ENCODE measurements around the gene DDX43. TPM values are rescaled to one million over a fixed set of nuclear protein-coding genes. Genes with fewer than 3 reads are reported as not detected.
"Not testable (repeated sequence)": the region's sequence is repeated elsewhere in the genome, so short reads cannot be mapped to it uniquely, and the experiment has no call there.

DDX43 gene
- total and polyA plus RNA-seq, 5 experiments from 2014 or later: 0.44 to 1.7 (median 1.0) TPM

DNA sequence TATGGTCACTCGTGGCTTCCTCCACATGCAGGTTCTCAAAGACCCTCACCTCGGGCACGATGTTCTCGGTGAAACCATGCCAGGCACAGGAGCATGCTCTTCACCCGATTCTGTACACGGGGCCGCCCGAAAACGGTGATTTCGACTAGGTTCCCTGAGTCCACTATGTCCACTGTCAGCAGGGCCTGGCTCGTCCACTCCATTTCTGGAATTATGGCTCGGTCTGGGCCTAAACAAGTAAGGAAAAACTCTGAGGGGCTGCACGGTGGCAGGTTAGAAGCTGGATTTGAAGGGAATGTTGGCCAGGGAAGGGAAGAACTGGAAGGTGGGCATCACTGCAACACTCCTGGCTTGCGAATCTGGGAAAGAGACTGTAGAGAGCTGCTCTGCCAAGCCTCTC, 25.5 kb upstream of the DDX43 start:
- H3K36me3 Mint-ChIP-seq: peaks cover 0 to 8% (median 4%) of the 10 kb centered on the region in 3 donors
- no peaks in the 10 kb centered on the region for H3K4me1 Mint-ChIP-seq
- DNase-seq: no peak
- peaks cover 0 to 32% (median 2%) of the 10 kb centered on the region in 9 donors for H3K9me3 Mint-ChIP-seq
- no peak overlapping the region for H3K27ac Mint-ChIP-seq
- peaks cover 0 to 3% (median 0%) of the 10 kb centered on the region in 5 donors for H3K27me3 Mint-ChIP-seq
- H3K4me3 Mint-ChIP-seq: no peak overlapping the region
- POLR2A ChIA-PET: interaction anchor here (0.6 kb wide), 1 partner anchor 81 kb away, joined by 4 read pairs; no protein-coding TSS in a partner anchor
- no peak for ATAC-seq

DNA sequence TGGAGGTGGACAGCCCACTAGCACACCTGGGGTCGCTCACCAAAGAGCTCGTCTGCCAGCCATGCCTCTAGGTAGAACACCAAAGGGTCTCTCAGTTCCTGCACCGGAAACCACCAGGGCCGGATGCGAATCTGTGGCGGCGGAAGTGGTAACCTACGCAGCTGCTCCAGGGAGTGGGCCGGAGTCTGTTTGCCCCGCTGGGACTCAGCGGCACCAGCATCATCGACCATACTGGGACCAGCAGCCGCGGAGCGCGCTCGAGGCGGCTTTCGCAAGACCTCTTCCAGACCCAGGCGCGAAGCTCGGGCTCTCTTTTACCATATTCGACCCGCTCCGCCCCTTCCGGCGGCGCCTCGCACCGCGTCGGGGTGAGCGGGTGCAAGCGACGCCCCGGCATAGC, 25.1 kb upstream of the DDX43 start, which contains the start of gene OOEP:
TSS of gene OOEP (minus strand) at position 335 of the 400 bp plus-strand sequence. CDS start at position 230, 105 bp downstream.
- Mint-ChIP-seq H3K4me3 (peak within 1 kb of the TSS in 1 of 10 donors; percentile 6), H3K4me1 (no peaks in the 10 kb centered on the region), H3K27ac (no peak within 1 kb of the TSS), H3K27me3 (peaks cover 0 to 3% (median 0%) of the 10 kb centered on the region in 5 donors), H3K9me3 (peaks cover 0 to 34% (median 2%) of the 10 kb centered on the region in 9 donors), H3K36me3 (peaks cover 0 to 8% (median 4%) of the 10 kb centered on the region in 3 donors)
- POLR2A ChIA-PET: interaction anchor here (0.6 kb wide), 1 partner anchor 81 kb away, joined by 4 read pairs; no protein-coding TSS in a partner anchor
- DNase-seq (no peak), ATAC-seq (no peak)

DNA sequence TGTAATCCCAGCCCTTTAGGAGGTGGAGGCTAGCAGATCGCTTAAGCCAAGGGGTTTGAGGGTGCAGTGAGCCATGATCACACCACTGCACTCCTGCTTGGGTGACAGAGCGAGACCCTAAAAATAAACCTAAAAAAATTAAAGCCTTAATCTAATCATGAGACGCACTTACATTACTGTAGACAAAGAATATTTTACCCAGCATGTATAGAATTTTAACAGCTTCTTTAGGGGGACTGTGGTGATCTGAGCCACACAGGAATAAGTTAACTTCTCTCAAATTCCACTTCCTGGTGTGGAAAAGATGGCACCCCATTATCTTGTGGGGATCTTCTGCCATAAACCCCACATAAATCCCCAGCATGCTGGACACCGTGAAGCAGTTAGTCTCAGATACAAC, 22.6 kb upstream of the DDX43 start:
- Mint-ChIP-seq H3K9me3 (peaks cover 0 to 34% (median 2%) of the 10 kb centered on the region in 9 donors), H3K27me3 (peaks cover 0 to 3% (median 0%) of the 10 kb centered on the region in 5 donors), H3K36me3 (peaks cover 0 to 8% (median 4%) of the 10 kb centered on the region in 3 donors), H3K27ac (no peak overlapping the region), H3K4me3 (no peak overlapping the region), H3K4me1 (no peaks in the 10 kb centered on the region)
- POLR2A ChIA-PET: no interaction called here
- no peak for DNase-seq
- no peak for ATAC-seq

DNA sequence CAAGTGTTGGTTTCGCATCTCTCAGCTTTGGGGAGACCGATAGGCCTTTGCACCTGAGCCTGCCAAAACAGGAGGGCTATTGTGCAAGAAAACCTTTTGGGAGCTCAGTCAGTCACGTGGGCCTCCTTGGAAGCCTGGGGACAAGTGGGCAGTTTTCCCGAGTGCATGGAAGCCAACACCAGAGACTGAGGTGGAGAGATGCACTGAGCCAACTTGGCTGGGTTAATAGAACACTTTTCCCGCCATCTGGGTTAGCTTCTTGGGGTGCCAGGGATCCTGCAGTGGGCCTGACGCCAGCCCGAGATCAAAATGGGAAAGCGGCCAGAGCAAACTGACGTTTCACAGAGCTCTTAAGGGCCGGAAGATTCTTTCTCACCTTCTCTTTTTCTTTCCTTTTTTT, 22.1 kb upstream of the DDX43 start:
- Mint-ChIP-seq H3K27me3 (peaks cover 0 to 3% (median 0%) of the 10 kb centered on the region in 5 donors), H3K36me3 (peaks cover 0 to 8% (median 4%) of the 10 kb centered on the region in 3 donors), H3K4me1 (no peaks in the 10 kb centered on the region), H3K9me3 (peaks cover 0 to 34% (median 2%) of the 10 kb centered on the region in 9 donors), H3K27ac (no peak overlapping the region), H3K4me3 (no peak overlapping the region)
- no peak for DNase-seq
- ATAC-seq: no peak
- POLR2A ChIA-PET: no interaction called here

DNA sequence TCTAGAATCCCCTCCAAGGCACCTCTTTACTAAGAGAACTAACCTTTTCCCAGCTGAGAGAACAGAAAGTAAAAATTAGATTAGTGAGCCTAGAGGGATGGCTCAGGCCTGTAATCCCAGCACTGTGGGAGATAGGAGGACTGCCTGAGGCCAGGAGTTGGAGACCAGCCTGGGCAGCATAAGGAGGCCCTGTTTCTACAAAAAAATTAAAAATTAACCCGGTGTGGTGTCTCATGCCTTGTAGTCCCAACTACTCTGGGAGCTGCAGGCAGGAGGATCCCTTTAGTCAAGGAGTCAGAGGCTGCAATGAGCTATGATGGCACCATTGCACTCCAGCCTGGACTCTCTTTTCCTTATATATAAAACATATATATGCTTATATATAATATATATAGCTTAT, 19.4 kb upstream of the DDX43 start:
- Mint-ChIP-seq H3K36me3 (peaks cover 0 to 8% (median 4%) of the 10 kb centered on the region in 3 donors), H3K27ac (no peak overlapping the region), H3K4me3 (no peak overlapping the region), H3K4me1 (no peaks in the 10 kb centered on the region), H3K9me3 (peaks cover 0 to 31% (median 2%) of the 10 kb centered on the region in 9 donors), H3K27me3 (no peaks in the 10 kb centered on the region)
- DNase-seq (no peak), ATAC-seq (no peak)
- POLR2A ChIA-PET: no interaction called here

DNA sequence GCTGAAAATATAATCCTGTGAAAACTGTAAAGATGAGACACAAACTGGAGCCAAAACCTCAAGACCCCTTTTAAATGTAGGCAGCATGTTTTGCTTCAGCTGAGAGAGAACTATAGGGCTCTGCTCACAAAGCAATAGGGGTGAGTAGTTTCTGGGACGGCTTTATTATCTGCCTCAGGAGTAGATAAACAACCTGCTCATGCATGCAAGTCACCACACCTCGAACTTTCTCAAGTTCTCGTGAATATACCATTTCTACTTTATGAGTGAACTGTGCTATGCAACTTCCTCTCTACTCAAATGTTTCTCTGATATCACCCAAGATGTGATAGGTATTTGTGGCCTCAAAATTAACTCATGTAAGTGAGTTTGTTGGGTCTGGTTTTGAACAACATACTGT, 17.4 kb upstream of the DDX43 start:
- no peak for DNase-seq
- peaks cover 0 to 8% (median 3%) of the 10 kb centered on the region in 3 donors for H3K36me3 Mint-ChIP-seq
- H3K9me3 Mint-ChIP-seq: peaks cover 0 to 12% (median 0%) of the 10 kb centered on the region in 9 donors
- H3K4me3 Mint-ChIP-seq: no peak overlapping the region
- H3K27ac Mint-ChIP-seq: no peak overlapping the region
- no peaks in the 10 kb centered on the region for H3K27me3 Mint-ChIP-seq
- POLR2A ChIA-PET: no interaction called here
- no peaks in the 10 kb centered on the region for H3K4me1 Mint-ChIP-seq
- no peak for ATAC-seq

DNA sequence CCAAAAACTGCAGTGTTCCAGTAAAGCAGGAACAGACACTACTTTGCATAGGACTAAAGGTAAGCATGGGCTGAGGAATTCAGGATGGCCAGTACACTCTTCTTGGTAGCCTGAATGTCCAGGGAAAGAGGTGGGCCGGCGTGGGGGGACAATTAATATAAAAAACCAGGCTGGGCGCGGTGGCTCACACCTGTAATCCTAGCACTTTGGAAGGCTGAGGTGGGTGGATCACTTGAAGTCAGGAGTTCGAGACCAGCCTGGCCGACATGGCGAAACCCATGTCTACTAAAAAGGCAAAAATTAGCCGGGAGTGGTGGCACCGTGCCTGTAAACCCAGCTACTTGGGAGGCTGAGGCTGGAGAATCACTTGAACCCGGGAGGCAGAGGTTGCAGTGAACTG, 13.1 kb upstream of the DDX43 start:
- POLR2A ChIA-PET, H3K9me3 Mint-ChIP-seq, ATAC-seq, H3K27ac Mint-ChIP-seq, H3K4me1 Mint-ChIP-seq, DNase-seq, H3K27me3 Mint-ChIP-seq, H3K36me3 Mint-ChIP-seq, H3K4me3 Mint-ChIP-seq: not testable (repeated sequence)

DNA sequence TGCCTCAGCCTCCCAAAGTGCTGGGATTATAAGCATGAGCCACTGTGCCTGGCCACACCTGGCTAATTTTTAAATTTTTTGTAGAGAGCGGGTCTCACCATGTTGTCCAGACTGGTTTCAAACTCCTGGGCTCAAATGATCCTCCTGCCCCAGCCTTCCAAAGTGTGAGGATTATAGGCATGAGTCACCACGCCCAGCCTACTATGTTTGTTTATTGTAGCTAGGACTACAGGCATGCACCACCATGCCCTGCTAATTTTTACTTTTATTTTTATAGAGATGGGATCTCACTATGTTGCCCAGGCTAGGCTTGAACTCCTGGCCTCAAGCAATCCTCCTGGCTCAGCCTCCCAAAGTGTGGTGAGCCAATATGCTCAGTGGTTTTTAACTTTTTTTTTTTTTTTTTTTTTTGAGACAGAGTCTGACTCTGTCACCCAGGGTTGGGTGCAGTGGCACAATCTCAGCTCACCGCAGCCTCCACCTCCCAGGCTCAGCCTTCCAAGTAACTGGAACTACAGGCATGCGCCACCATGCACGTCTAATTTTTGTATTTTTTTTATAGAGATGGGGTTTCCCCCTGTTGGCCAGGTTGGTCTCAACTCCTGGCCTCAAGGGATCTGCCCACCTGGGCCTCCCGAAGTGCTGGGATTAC, 12.0 kb upstream of the DDX43 start:
- ATAC-seq: no peak
- POLR2A ChIA-PET: no interaction called here
- no peak for DNase-seq
- H3K4me1 Mint-ChIP-seq: peaks cover 0 to 1% (median 0%) of the 10 kb centered on the region in 4 donors
- no peaks in the 10 kb centered on the region for H3K27me3 Mint-ChIP-seq
- no peaks in the 10 kb centered on the region for H3K9me3 Mint-ChIP-seq
- no peaks in the 10 kb centered on the region for H3K36me3 Mint-ChIP-seq
- H3K4me3 Mint-ChIP-seq: no peak overlapping the region
- H3K27ac Mint-ChIP-seq: no peak overlapping the region

DNA sequence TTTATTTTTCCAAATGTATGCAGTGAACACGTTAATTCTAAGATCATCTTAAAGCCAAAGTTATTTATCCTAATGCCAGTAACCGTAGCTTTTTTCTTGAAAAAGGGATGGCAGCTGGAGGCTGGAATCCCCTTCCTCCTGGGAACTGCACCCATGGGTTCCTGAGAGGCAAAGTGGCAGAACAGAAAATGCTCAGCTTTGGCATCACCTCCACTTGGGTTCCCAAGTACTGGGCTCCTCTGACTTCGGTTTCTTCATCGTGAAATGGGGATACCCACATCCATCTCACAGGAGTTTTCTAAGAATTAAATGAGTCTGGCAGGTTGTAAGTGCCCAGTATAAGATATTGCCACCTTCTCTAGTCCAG, 6.2 kb upstream of the DDX43 start:
- DNase-seq (no peak), ATAC-seq (peak; percentile 12 to 27)
- no peaks in the 10 kb centered on the region for H3K9me3 Mint-ChIP-seq
- POLR2A ChIA-PET: interaction anchor here (1.1 to 1.2 kb wide), 2 partner anchors 73 to 126 kb away, joined by 3 to 7 read pairs; partner anchors contain the start of gene MTO1
- H3K36me3 Mint-ChIP-seq: no peaks in the 10 kb centered on the region
- peak overlapping the region in 7 of 10 donors; percentile 25 to 88 (median 70) for H3K27ac Mint-ChIP-seq
- H3K27me3 Mint-ChIP-seq: no peaks in the 10 kb centered on the region
- H3K4me1 Mint-ChIP-seq: peaks cover 0 to 17% (median 12%) of the 10 kb centered on the region in 4 donors
- H3K4me3 Mint-ChIP-seq: peak overlapping the region; percentile 78 to 88 (median 84)

DNA sequence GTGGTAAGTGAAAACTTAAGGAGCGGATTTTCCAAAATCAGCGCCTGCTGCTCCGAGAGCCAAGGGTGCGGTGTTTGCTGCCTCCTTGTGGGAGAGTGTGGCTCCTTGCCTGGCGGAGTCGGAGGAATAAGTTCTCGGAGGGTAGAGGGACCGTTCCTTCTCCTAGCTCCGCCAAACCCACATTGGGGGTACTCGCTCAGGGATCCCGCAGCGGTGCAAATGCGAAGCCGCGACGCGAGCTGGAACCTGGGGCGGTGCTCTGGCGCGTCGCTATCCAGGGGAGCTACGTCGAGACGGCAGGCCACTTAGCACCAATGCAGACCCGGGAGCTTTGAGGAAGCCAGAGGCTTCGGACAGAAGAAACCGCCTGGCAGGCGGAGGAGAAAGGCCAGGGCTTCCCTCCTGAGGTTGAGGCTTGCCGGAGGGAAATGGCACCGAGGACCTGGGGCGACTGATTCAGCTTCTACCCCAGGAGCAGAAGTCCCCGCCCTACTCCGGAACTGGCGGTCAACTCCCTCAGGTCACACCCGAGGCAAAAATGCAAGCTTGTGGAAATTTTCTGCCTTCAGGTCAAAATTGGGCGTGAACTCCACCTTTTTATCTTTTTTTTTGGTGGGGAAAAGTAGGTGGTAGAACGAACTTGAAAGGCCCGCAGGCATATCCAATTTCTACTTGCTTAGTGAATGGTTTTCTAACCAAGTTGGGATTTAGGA, 5.7 kb upstream of the DDX43 start:
- Mint-ChIP-seq H3K4me1 (peaks cover 0 to 17% (median 12%) of the 10 kb centered on the region in 4 donors), H3K27me3 (no peaks in the 10 kb centered on the region), H3K36me3 (no peaks in the 10 kb centered on the region), H3K4me3 (peak overlapping the region; percentile 78 to 88 (median 84)), H3K27ac (peak overlapping the region; percentile 25 to 88 (median 57)), H3K9me3 (no peaks in the 10 kb centered on the region)
- ATAC-seq (peak; percentile 72 to 90), DNase-seq (peak in 6 of 10 donors; percentile 16 to 34 (median 25))
- POLR2A ChIA-PET: interaction anchor here (1.1 to 1.2 kb wide), 2 partner anchors 73 to 127 kb away, joined by 3 to 7 read pairs; partner anchors contain the start of gene MTO1

DNA sequence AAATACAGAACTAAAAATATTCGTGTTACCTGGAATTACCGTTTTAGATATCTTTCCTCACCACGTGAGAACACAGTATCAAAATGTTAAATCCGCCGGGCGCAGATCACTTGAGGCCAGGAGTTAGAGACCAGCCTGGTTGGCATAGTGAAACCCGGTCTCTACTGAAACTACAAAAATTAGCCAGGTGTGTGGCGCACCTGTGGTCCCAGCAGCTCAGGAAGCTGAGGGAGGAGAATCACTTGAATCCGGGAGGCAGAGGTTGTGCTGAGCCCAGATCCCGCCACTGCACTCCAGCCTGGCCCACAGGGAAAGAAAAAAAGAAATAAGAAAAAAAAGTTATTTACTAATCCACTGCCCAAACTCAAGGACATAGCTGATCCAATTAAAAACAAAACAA, 4.8 kb upstream of the DDX43 start:
- POLR2A ChIA-PET: interaction anchor here (0.7 kb wide), 2 partner anchors 235 to 936 kb away, joined by 3 to 4 read pairs; no protein-coding TSS in a partner anchor
- H3K4me1 Mint-ChIP-seq: peaks cover 0 to 17% (median 12%) of the 10 kb centered on the region in 4 donors
- peak overlapping the region in 2 of 10 donors; percentile 14 to 78 for H3K4me3 Mint-ChIP-seq
- H3K36me3 Mint-ChIP-seq: no peaks in the 10 kb centered on the region
- DNase-seq (no peak), ATAC-seq (no peak)
- no peaks in the 10 kb centered on the region for H3K27me3 Mint-ChIP-seq
- no peaks in the 10 kb centered on the region for H3K9me3 Mint-ChIP-seq
- no peak overlapping the region for H3K27ac Mint-ChIP-seq

DNA sequence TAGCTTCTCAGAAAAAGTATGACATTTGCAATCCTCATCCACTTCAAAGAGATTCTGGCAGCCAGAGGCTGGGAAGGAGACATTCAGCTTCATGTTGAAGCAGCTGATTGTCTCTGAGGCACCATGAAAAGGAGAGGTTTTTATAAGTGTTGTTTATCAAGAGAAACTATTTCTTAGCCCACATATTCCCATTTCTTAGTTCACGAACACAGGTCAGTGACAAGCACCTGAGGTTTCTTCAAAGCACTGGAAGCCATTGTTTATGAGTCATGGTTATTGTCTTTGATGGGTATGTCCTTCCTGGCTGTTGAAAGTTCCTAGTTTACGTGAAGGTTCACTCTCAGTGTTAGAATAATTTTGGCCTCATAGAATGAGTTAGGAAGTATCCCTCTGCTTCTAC, 3.0 kb upstream of the DDX43 start:
- no peaks in the 10 kb centered on the region for H3K36me3 Mint-ChIP-seq
- POLR2A ChIA-PET: no interaction called here
- peak overlapping the region in 1 of 10 donors; percentile 5 for H3K27ac Mint-ChIP-seq
- no peaks in the 10 kb centered on the region for H3K9me3 Mint-ChIP-seq
- peak overlapping the region in 1 of 10 donors; percentile 14 for H3K4me3 Mint-ChIP-seq
- peaks cover 0 to 17% (median 12%) of the 10 kb centered on the region in 4 donors for H3K4me1 Mint-ChIP-seq
- no peaks in the 10 kb centered on the region for H3K27me3 Mint-ChIP-seq
- no peak for ATAC-seq
- no peak for DNase-seq

DNA sequence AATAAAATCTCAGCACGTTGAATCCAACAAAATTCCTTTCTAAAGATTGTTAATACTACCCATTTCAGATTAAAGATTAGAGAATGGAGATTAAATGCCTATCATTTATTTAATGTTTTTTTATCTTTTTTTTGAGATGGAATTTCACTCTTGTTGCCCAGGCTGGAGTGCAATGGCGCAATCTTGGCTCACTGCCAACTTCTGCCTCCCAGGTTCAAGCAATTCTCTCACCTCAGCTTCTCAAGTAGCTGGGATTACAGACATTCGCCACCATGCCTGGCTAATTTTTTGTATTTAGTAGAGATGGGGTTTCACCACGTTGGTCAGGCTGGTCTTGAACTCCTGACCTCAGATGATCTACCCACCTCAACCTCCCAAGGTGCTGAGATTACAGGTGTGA, 2.4 kb upstream of the DDX43 start:
- ATAC-seq, H3K4me3 Mint-ChIP-seq: not testable (repeated sequence)

More for the DNA sequence above, 2.4 kb upstream of the DDX43 start:
- Mint-ChIP-seq H3K4me1 (peaks cover 0 to 17% (median 12%) of the 10 kb centered on the region in 4 donors), H3K27ac (peak overlapping the region in 1 of 10 donors; percentile 5)
- H3K9me3 Mint-ChIP-seq, POLR2A ChIA-PET, H3K27me3 Mint-ChIP-seq, H3K36me3 Mint-ChIP-seq, DNase-seq: not testable (repeated sequence)

Data from naive thymus-derived CD8-positive, alpha-beta T cell (primary cell).